Measurements from ENCODE around the gene SLC25A46. TPM values are rescaled to one million over a fixed set of nuclear protein-coding genes. Genes with fewer than 3 reads are reported as not detected.

SLC25A46 gene
- polyA plus RNA-seq, 3 donors = 43.8 to 56.1 (median 54.3) TPM

Other genes starting within 250 kb of the SLC25A46 start
- 1 to 10 TPM; 6.1 to 8.5 (median 6.3) TPM for gene TMEM232, start 12.3 kb upstream of the SLC25A46 start, polyA plus RNA-seq (ENCODE audit: insufficient read length in 3 of 3)